Measurements from ENCODE around the gene ATG7. TPM values are rescaled to one million over a fixed set of nuclear protein-coding genes. Genes with fewer than 3 reads are reported as not detected.
A peak's percentile ranks its signal among the peaks of the same experiment; 100 is the strongest.
"Not testable (repeated sequence)": the region's sequence is repeated elsewhere in the genome, so short reads cannot be mapped to it uniquely, and the experiment has no call there.

ATG7 gene
- total RNA-seq, 1 donor from 2014 or later: 42.5 TPM

- H3K4me3 Mint-ChIP-seq (ENCODE audit: unreplicated experiment): peak overlapping the region; percentile 78
- peak overlapping the region; percentile 99 for H3K27ac Mint-ChIP-seq (ENCODE audit: unreplicated experiment)
- H3K9me3 Mint-ChIP-seq (ENCODE audit: unreplicated experiment): no peaks in the 10 kb centered on the region
- H3K4me1 Mint-ChIP-seq (ENCODE audit: unreplicated experiment): peaks cover 65% of the 10 kb centered on the region
- TF ChIP-seq, protein P1, sequence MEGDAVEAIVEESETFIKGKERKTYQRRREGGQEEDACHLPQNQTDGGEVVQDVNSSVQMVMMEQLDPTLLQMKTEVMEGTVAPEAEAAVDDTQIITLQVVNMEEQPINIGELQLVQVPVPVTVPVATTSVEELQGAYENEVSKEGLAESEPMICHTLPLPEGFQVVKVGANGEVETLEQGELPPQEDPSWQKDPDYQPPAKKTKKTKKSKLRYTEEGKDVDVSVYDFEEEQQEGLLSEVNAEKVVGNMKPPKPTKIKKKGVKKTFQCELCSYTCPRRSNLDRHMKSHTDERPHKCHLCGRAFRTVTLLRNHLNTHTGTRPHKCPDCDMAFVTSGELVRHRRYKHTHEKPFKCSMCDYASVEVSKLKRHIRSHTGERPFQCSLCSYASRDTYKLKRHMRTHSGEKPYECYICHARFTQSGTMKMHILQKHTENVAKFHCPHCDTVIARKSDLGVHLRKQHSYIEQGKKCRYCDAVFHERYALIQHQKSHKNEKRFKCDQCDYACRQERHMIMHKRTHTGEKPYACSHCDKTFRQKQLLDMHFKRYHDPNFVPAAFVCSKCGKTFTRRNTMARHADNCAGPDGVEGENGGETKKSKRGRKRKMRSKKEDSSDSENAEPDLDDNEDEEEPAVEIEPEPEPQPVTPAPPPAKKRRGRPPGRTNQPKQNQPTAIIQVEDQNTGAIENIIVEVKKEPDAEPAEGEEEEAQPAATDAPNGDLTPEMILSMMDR (IDR thresholded peaks at IDR 0.05): no peak
- H3K27me3 Mint-ChIP-seq (ENCODE audit: unreplicated experiment): no peaks in the 10 kb centered on the region
- DNase-seq (ENCODE audit: extremely low spot score, unreplicated experiment): peak; percentile 93
- peaks cover 25% of the 10 kb centered on the region for H3K36me3 Mint-ChIP-seq (ENCODE audit: unreplicated experiment)
Measured at GRCh38 chr3:11568503-11569155, 296.4 kb downstream of the ATG7 start.

DNA sequence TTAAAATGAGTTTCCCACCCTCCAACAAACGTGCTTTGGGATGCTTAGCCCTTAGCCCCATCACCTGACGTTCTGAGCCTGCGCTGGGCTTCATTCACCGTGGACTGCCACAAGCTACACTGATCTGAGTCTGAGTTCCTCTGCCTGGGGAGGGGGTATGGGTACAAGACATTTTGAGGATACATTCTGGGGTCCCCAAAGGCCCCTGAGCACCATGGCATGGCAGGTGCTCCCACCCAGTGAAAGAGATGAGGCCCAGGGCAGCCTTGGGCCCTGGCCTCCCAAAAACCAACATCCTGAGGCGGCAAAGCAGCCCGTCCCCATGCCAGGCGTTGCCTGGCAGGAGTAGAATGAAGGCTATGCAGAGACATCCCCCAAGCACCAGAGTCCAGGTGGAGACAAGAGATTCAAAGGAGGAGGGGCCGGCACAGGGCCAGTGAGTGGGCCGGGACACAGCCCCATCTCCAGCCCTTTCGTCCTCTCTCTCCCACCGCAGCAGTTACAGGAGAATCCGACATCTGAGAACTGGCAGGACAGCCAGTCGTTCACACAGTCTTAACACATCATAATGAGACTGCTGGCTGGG is 297.1 kb downstream of the ATG7 start:
- DNase-seq (ENCODE audit: extremely low spot score, unreplicated experiment): no peak
- peaks cover 26% of the 10 kb centered on the region for H3K36me3 Mint-ChIP-seq (ENCODE audit: unreplicated experiment)
- no peaks in the 10 kb centered on the region for H3K27me3 Mint-ChIP-seq (ENCODE audit: unreplicated experiment)
- TF ChIP-seq, protein P1 (IDR thresholded peaks at IDR 0.05): no peak
- no peaks in the 10 kb centered on the region for H3K9me3 Mint-ChIP-seq (ENCODE audit: unreplicated experiment)
- H3K27ac Mint-ChIP-seq (ENCODE audit: unreplicated experiment): peak overlapping the region; percentile 99
- H3K4me3 Mint-ChIP-seq (ENCODE audit: unreplicated experiment): peak overlapping the region; percentile 78
- H3K4me1 Mint-ChIP-seq (ENCODE audit: unreplicated experiment): peaks cover 66% of the 10 kb centered on the region

- Mint-ChIP-seq H3K36me3 (ENCODE audit: unreplicated experiment) (peaks cover 32% of the 10 kb centered on the region), H3K4me3 (ENCODE audit: unreplicated experiment) (no peak overlapping the region), H3K27me3 (ENCODE audit: unreplicated experiment) (no peaks in the 10 kb centered on the region), H3K9me3 (ENCODE audit: unreplicated experiment) (no peaks in the 10 kb centered on the region), H3K27ac (ENCODE audit: unreplicated experiment) (peak overlapping the region; percentile 77), H3K4me1 (ENCODE audit: unreplicated experiment) (peaks cover 70% of the 10 kb centered on the region)
- TF ChIP-seq, protein P1 (IDR thresholded peaks at IDR 0.05): no peak
- DNase-seq (ENCODE audit: extremely low spot score, unreplicated experiment): no peak
Measured at GRCh38 chr3:11570251-11570650, 298.1 kb downstream of the ATG7 start.

GRCh38 chr3:11570789-11571495 is 298.7 kb downstream of the ATG7 start:
- DNase-seq (ENCODE audit: extremely low spot score, unreplicated experiment): no peak
- TF ChIP-seq, protein P1 (IDR thresholded peaks at IDR 0.05): no peak
- Mint-ChIP-seq H3K4me1 (ENCODE audit: unreplicated experiment) (peaks cover 74% of the 10 kb centered on the region), H3K4me3 (ENCODE audit: unreplicated experiment) (peak overlapping the region; percentile 6), H3K27me3 (ENCODE audit: unreplicated experiment) (no peaks in the 10 kb centered on the region), H3K9me3 (ENCODE audit: unreplicated experiment) (no peaks in the 10 kb centered on the region), H3K36me3 (ENCODE audit: unreplicated experiment) (peaks cover 33% of the 10 kb centered on the region), H3K27ac (ENCODE audit: unreplicated experiment) (peak overlapping the region; percentile 77)

DNA sequence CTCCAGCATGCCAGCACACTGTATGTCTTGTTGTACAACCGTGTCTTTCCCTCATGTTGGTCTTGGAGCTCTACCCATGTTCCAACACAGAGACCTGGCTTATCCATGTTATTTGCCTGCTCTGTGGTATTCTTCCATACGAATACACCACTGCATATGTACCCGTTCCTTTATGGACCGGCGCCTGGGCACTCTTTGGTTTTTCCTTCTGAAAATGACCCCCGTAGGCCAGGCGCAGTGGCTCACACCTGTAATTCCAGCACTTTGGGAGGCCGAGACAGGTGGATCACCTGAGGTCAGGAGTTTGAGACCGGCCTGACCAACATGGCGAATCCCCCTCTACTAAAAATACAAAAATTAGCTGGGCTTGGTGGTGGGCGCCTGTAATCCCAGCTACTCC is 300.5 kb downstream of the ATG7 start:
- H3K4me3 Mint-ChIP-seq (ENCODE audit: unreplicated experiment); H3K9me3 Mint-ChIP-seq (ENCODE audit: unreplicated experiment); H3K27me3 Mint-ChIP-seq (ENCODE audit: unreplicated experiment); DNase-seq (ENCODE audit: extremely low spot score, unreplicated experiment): not testable (repeated sequence)
- Mint-ChIP-seq H3K36me3 (ENCODE audit: unreplicated experiment) (peaks cover 26% of the 10 kb centered on the region), H3K4me1 (ENCODE audit: unreplicated experiment) (peaks cover 74% of the 10 kb centered on the region), H3K27ac (ENCODE audit: unreplicated experiment) (peak overlapping the region; percentile 56)

Measured in osteocyte (in vitro differentiated cells).